RWPE1 (cell line): ENCODE measurements around the gene ETHE1.

ENCODE experiments used
- CTCF ChIA-PET: fragments of 350-600 bp; sonication (Branson Sonifier 250); formaldehyde crosslinking; extraction: SDS; loops from one replicate; lab custom pipeline; 2021; lab: Yijun Ruan, JAX
- POLR2A ChIA-PET: fragments of 400-600 bp; formaldehyde crosslinking; extraction: SDS; loops from one replicate; lab custom pipeline; 2020; ENCODE audit warnings: antibody characterized with exemption; ENCODE audit not compliant: low non-redundant PET; lab: Yijun Ruan, JAX
- DNase-seq: peaks from one replicate; pipeline ENCODE4 v3.0.0; 2012; ENCODE audit warnings: low spot score
- H3K27ac ChIP-seq: fragments of 450-650 bp; 2 replicates; pipeline ENCODE4 v1.5.1; 2017
- CTCF ChIP-seq: fragments of 450-650 bp; conservative IDR thresholded peaks from 2 replicates; pipeline ENCODE4 v1.5.1; 2017; ENCODE audit warnings: low read depth, mild to moderate bottlenecking

ETHE1 gene

GRCh38 chr19:43545276-43545675 lies 18.3 kb upstream of the ETHE1 start:
- ChIA-PET CTCF (no interaction called here), POLR2A (no interaction called here)
- TF ChIP-seq CTCF = no peak
- peak overlapping the region; percentile 24 for H3K27ac ChIP-seq
- no peak for DNase-seq

GRCh38 chr19:43544077-43544476 lies 17.1 kb upstream of the ETHE1 start:
- no peak for TF ChIP-seq CTCF
- H3K27ac ChIP-seq = no peak overlapping the region
- ChIA-PET POLR2A (no interaction called here), CTCF (interaction anchor here (0.6 kb wide), 1 partner anchor 10 kb away, joined by 5 read pairs; no protein-coding TSS in a partner anchor)
- DNase-seq = no peak

GRCh38 chr19:43541920-43542650 lies 15.1 kb upstream of the ETHE1 start:
- CTCF ChIA-PET = interaction anchor here (0.6 to 1.9 kb wide), 3 partner anchors 13 to 62 kb away, joined by 3 to 5 read pairs (median 3); no protein-coding TSS in a partner anchor
- POLR2A ChIA-PET = no interaction called here
- H3K27ac ChIP-seq = no peak overlapping the region
- TF ChIP-seq CTCF = no peak
- no peak for DNase-seq

- DNase-seq = no peak
- ChIA-PET POLR2A (no interaction called here), CTCF (no interaction called here)
- TF ChIP-seq CTCF = no peak
- H3K27ac ChIP-seq = no peak overlapping the region
Measured at GRCh38 chr19:43540381-43540780, 13.4 kb upstream of the ETHE1 start.

GRCh38 chr19:43538922-43539321 lies 11.9 kb upstream of the ETHE1 start:
- no peak for DNase-seq
- no peak for TF ChIP-seq CTCF

DNA sequence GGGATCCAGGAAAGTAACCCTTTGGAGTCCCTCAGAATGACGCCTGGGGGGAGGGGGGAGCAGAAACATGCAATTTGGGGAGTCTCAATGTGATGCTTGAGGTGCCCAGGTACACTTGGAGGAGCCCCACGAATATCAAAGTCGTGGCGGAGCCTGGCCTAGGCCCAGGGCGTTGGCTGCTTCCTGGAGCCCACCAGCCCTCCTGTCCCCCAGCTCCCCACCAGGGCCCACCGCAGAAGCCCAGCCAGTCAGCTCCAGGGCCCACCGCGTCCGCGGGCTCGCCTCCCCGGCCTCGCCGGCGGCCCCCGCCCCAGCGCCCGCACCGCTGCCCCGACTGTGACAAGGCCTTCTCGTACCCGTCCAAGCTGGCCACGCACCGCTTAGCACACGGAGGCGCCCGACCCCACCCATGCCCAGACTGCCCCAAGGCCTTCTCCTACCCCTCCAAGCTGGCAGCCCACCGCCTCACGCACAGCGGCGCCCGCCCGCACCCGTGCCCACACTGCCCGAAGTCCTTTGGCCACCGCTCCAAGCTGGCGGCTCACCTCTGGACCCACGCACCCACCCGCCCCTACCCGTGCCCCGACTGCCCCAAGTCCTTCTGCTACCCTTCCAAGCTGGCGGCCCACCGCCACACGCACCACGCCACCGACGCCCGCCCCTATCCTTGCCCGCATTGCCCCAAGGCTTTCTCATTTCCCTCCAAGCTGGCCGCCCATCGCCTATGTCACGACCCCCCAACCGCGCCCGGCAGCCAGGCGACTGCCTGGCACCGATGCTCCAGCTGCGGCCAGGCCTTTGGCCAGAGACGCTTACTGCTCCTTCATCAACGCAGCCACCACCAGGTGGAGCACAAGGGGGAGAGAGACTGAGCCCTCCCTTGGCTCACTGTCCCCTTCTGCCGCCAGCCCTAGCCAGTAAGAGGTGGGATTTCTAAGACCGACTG lies 8.1 kb upstream of the ETHE1 start:
- no peak for DNase-seq
- ChIA-PET POLR2A (no interaction called here), CTCF (interaction anchor here (0.7 to 0.8 kb wide), 2 partner anchors 20 to 183 kb away, joined by 3 to 5 read pairs; no protein-coding TSS in a partner anchor)
- peak overlapping the region; percentile 98 for H3K27ac ChIP-seq
- TF ChIP-seq CTCF = no peak

More at GRCh38 chr19:43538922-43539321, 11.9 kb upstream of the ETHE1 start:
- ChIA-PET CTCF (interaction anchor here (0.7 kb wide), 1 partner anchor 16 kb away, joined by 3 read pairs; no protein-coding TSS in a partner anchor), POLR2A (no interaction called here)
- no peak overlapping the region for H3K27ac ChIP-seq
